ENCODE measurements around the gene EBP.

The EBP gene

GRCh38 chrX:48482526-48482925 is 39.1 kb upstream of the EBP start:
- peaks cover 8% of the 10 kb centered on the region for H3K4me1 Mint-ChIP-seq (ENCODE audit: low read depth)
- no peak overlapping the region for H3K4me3 Mint-ChIP-seq
- H3K27me3 Mint-ChIP-seq (ENCODE audit: low read depth), result no peaks in the 10 kb centered on the region
- DNase-seq (ENCODE audit: low spot score), result no peak
- H3K27ac Mint-ChIP-seq, result no peak overlapping the region
- no peaks in the 10 kb centered on the region for H3K9me3 Mint-ChIP-seq
- H3K36me3 Mint-ChIP-seq (ENCODE audit: low read depth), result peaks cover 47% of the 10 kb centered on the region

GRCh38 chrX:48487362-48487798 is 34.2 kb upstream of the EBP start:
- Mint-ChIP-seq H3K9me3 (no peaks in the 10 kb centered on the region), H3K27ac (no peak overlapping the region), H3K36me3 (ENCODE audit: low read depth) (peaks cover 13% of the 10 kb centered on the region), H3K4me3 (no peak overlapping the region), H3K27me3 (ENCODE audit: low read depth) (no peaks in the 10 kb centered on the region), H3K4me1 (ENCODE audit: low read depth) (no peaks in the 10 kb centered on the region)
- DNase-seq (ENCODE audit: low spot score), result no peak

GRCh38 chrX:48488034-48488433 is 33.6 kb upstream of the EBP start:
- Mint-ChIP-seq H3K27me3 (ENCODE audit: low read depth) (no peaks in the 10 kb centered on the region), H3K4me3 (no peak overlapping the region), H3K9me3 (no peaks in the 10 kb centered on the region), H3K36me3 (ENCODE audit: low read depth) (peaks cover 8% of the 10 kb centered on the region), H3K27ac (no peak overlapping the region), H3K4me1 (ENCODE audit: low read depth) (no peaks in the 10 kb centered on the region)
- no peak for DNase-seq (ENCODE audit: low spot score)

GRCh38 chrX:48489296-48489695 is 32.3 kb upstream of the EBP start:
- Mint-ChIP-seq H3K4me1 (ENCODE audit: low read depth) (no peaks in the 10 kb centered on the region), H3K27ac (no peak overlapping the region), H3K36me3 (ENCODE audit: low read depth) (peaks cover 5% of the 10 kb centered on the region), H3K27me3 (ENCODE audit: low read depth) (no peaks in the 10 kb centered on the region), H3K4me3 (no peak overlapping the region), H3K9me3 (no peaks in the 10 kb centered on the region)
- no peak for DNase-seq (ENCODE audit: low spot score)

- Mint-ChIP-seq H3K4me3 (no peak overlapping the region), H3K27me3 (ENCODE audit: low read depth) (no peaks in the 10 kb centered on the region), H3K9me3 (no peaks in the 10 kb centered on the region)
Measured at GRCh38 chrX:48489892-48490291, 31.7 kb upstream of the EBP start.

GRCh38 chrX:48490661-48491060 is 30.9 kb upstream of the EBP start:
- H3K27me3 Mint-ChIP-seq (ENCODE audit: low read depth), result no peaks in the 10 kb centered on the region
- no peaks in the 10 kb centered on the region for H3K9me3 Mint-ChIP-seq
- H3K27ac Mint-ChIP-seq, result no peak overlapping the region
- DNase-seq (ENCODE audit: low spot score), result no peak
- no peaks in the 10 kb centered on the region for H3K4me1 Mint-ChIP-seq (ENCODE audit: low read depth)
- no peak overlapping the region for H3K4me3 Mint-ChIP-seq
- H3K36me3 Mint-ChIP-seq (ENCODE audit: low read depth), result peaks cover 5% of the 10 kb centered on the region

More at GRCh38 chrX:48489892-48490291, 31.7 kb upstream of the EBP start:
- Mint-ChIP-seq H3K4me1 (ENCODE audit: low read depth) (no peaks in the 10 kb centered on the region), H3K36me3 (ENCODE audit: low read depth) (peaks cover 5% of the 10 kb centered on the region), H3K27ac (no peak overlapping the region)
- no peak for DNase-seq (ENCODE audit: low spot score)

GRCh38 chrX:48491809-48492208 is 29.8 kb upstream of the EBP start:
- H3K27me3 Mint-ChIP-seq (ENCODE audit: low read depth), result no peaks in the 10 kb centered on the region

GRCh38 chrX:48492293-48492910 is 29.2 kb upstream of the EBP start:
- peaks cover 1% of the 10 kb centered on the region for H3K36me3 Mint-ChIP-seq (ENCODE audit: low read depth)
- no peaks in the 10 kb centered on the region for H3K4me1 Mint-ChIP-seq (ENCODE audit: low read depth)
- no peak overlapping the region for H3K27ac Mint-ChIP-seq
- H3K27me3 Mint-ChIP-seq (ENCODE audit: low read depth), result no peaks in the 10 kb centered on the region
- no peaks in the 10 kb centered on the region for H3K9me3 Mint-ChIP-seq
- no peak for DNase-seq (ENCODE audit: low spot score)
- no peak overlapping the region for H3K4me3 Mint-ChIP-seq

More at GRCh38 chrX:48491809-48492208, 29.8 kb upstream of the EBP start:
- no peak overlapping the region for H3K27ac Mint-ChIP-seq
- H3K4me3 Mint-ChIP-seq, result no peak overlapping the region
- H3K36me3 Mint-ChIP-seq (ENCODE audit: low read depth), result peaks cover 5% of the 10 kb centered on the region
- DNase-seq (ENCODE audit: low spot score), result no peak
- no peaks in the 10 kb centered on the region for H3K4me1 Mint-ChIP-seq (ENCODE audit: low read depth)
- no peaks in the 10 kb centered on the region for H3K9me3 Mint-ChIP-seq

- Mint-ChIP-seq H3K4me3 (no peak overlapping the region), H3K36me3 (ENCODE audit: low read depth) (no peaks in the 10 kb centered on the region), H3K27ac (no peak overlapping the region), H3K9me3 (no peaks in the 10 kb centered on the region), H3K27me3 (ENCODE audit: low read depth) (no peaks in the 10 kb centered on the region), H3K4me1 (ENCODE audit: low read depth) (peaks cover 4% of the 10 kb centered on the region)
- DNase-seq (ENCODE audit: low spot score), result no peak
Measured at GRCh38 chrX:48493890-48494364, 27.7 kb upstream of the EBP start.

- H3K27ac Mint-ChIP-seq, result no peak overlapping the region
Measured at GRCh38 chrX:48496660-48497059, 24.9 kb upstream of the EBP start.

GRCh38 chrX:48497871-48498270 is 23.7 kb upstream of the EBP start:
- no peak for DNase-seq (ENCODE audit: low spot score)
- peaks cover 4% of the 10 kb centered on the region for H3K4me1 Mint-ChIP-seq (ENCODE audit: low read depth)
- H3K36me3 Mint-ChIP-seq (ENCODE audit: low read depth), result no peaks in the 10 kb centered on the region
- no peak overlapping the region for H3K27ac Mint-ChIP-seq
- no peak overlapping the region for H3K4me3 Mint-ChIP-seq
- H3K9me3 Mint-ChIP-seq, result no peaks in the 10 kb centered on the region
- no peaks in the 10 kb centered on the region for H3K27me3 Mint-ChIP-seq (ENCODE audit: low read depth)

More at GRCh38 chrX:48496660-48497059, 24.9 kb upstream of the EBP start:
- H3K4me1 Mint-ChIP-seq (ENCODE audit: low read depth), result peaks cover 4% of the 10 kb centered on the region
- no peaks in the 10 kb centered on the region for H3K9me3 Mint-ChIP-seq
- DNase-seq (ENCODE audit: low spot score), result no peak
- no peaks in the 10 kb centered on the region for H3K27me3 Mint-ChIP-seq (ENCODE audit: low read depth)
- H3K36me3 Mint-ChIP-seq (ENCODE audit: low read depth), result no peaks in the 10 kb centered on the region
- H3K4me3 Mint-ChIP-seq, result no peak overlapping the region

- Mint-ChIP-seq H3K4me3 (no peak overlapping the region), H3K27me3 (ENCODE audit: low read depth) (no peaks in the 10 kb centered on the region), H3K9me3 (no peaks in the 10 kb centered on the region), H3K27ac (no peak overlapping the region), H3K36me3 (ENCODE audit: low read depth) (no peaks in the 10 kb centered on the region), H3K4me1 (ENCODE audit: low read depth) (peaks cover 4% of the 10 kb centered on the region)
- DNase-seq (ENCODE audit: low spot score), result peak; percentile 5
Measured at GRCh38 chrX:48498374-48498809, 23.2 kb upstream of the EBP start.

- Mint-ChIP-seq H3K4me3 (no peak overlapping the region), H3K9me3 (no peaks in the 10 kb centered on the region), H3K36me3 (ENCODE audit: low read depth) (peaks cover under 1% of the 10 kb centered on the region), H3K27ac (no peak overlapping the region), H3K4me1 (ENCODE audit: low read depth) (peaks cover under 1% of the 10 kb centered on the region), H3K27me3 (ENCODE audit: low read depth) (no peaks in the 10 kb centered on the region)
- no peak for DNase-seq (ENCODE audit: low spot score)
Measured at GRCh38 chrX:48504261-48504660, 17.3 kb upstream of the EBP start.

- DNase-seq (ENCODE audit: low spot score), result no peak
- peaks cover 4% of the 10 kb centered on the region for H3K36me3 Mint-ChIP-seq (ENCODE audit: low read depth)
- H3K27ac Mint-ChIP-seq, result no peak overlapping the region
- peaks cover 10% of the 10 kb centered on the region for H3K4me1 Mint-ChIP-seq (ENCODE audit: low read depth)
- no peak overlapping the region for H3K4me3 Mint-ChIP-seq
- no peaks in the 10 kb centered on the region for H3K27me3 Mint-ChIP-seq (ENCODE audit: low read depth)
- no peaks in the 10 kb centered on the region for H3K9me3 Mint-ChIP-seq
Measured at GRCh38 chrX:48505481-48505880, 16.1 kb upstream of the EBP start.

GRCh38 chrX:48507246-48507645 is 14.4 kb upstream of the EBP start:
- Mint-ChIP-seq H3K9me3 (no peaks in the 10 kb centered on the region), H3K4me3 (no peak overlapping the region), H3K4me1 (ENCODE audit: low read depth) (peaks cover 19% of the 10 kb centered on the region), H3K27me3 (ENCODE audit: low read depth) (no peaks in the 10 kb centered on the region), H3K27ac (no peak overlapping the region), H3K36me3 (ENCODE audit: low read depth) (peaks cover 8% of the 10 kb centered on the region)
- DNase-seq (ENCODE audit: low spot score), result no peak
